GM04504 (cell line): Measurements from ENCODE around the gene TMPRSS7.
"Not testable (repeated sequence)": the region's sequence is repeated elsewhere in the genome, so short reads cannot be mapped to it uniquely, and the experiment has no call there.

Source experiments
- DNase-seq: peaks from one replicate; pipeline ENCODE4 v3.0.0-alpha.2; 2012; ENCODE audit warnings: low read depth

TMPRSS7 gene

GRCh38 chr3:112012205-112012992 lies 22.1 kb upstream of the TMPRSS7 start:
- DNase-seq, result no peak

DNA sequence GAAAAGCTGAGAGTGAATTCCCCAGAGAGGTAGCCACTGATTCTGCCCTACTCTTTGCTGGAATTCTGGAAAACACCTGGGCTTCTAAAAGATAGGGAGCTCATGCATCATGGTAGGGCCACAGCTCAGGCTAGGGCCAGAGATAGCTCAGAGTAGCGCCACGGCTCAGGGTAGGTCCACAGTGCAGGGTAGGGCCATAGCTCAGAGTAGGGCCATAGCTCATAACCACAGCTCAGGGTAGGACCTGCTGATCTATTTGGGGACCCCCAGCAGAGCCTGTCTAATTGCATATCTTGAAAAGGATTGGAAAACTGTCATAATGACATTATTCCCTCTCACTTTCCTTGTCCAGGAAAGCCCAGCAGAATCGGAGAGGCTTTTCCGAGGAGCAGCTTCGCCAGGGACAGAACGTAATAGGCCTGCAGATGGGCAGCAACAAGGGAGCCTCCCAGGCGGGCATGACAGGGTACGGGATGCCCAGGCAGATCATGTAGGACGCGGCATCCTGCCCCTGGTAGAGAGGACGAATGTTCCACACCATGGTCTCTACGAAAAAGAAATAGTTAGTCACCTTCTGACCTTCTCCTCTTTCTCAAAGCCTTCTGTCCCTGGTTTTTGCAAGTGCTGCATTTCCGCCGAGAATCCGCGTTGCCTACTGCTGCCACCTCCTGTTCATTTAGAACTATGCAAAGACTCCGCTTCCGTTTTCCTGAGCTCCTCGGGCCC lies 21.3 kb upstream of the TMPRSS7 start:
- no peak for DNase-seq

DNA sequence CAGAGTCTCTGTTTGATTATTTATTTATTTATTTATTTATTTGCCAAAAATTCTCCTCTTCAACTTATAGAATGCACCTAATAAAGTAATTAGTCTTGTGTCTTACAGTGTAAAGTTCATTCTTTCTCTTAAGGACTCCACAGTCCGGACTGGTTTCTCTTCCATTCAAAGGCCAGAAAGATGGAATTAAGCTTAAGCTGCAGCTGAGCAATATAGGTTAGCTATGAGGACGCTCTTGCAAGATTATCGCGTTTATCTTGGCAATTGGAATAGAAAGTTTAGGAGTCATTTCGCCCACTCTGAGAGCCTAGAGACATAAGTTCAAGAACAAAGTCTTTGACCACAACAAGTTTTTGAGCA lies 20.8 kb upstream of the TMPRSS7 start:
- no peak for DNase-seq

DNA sequence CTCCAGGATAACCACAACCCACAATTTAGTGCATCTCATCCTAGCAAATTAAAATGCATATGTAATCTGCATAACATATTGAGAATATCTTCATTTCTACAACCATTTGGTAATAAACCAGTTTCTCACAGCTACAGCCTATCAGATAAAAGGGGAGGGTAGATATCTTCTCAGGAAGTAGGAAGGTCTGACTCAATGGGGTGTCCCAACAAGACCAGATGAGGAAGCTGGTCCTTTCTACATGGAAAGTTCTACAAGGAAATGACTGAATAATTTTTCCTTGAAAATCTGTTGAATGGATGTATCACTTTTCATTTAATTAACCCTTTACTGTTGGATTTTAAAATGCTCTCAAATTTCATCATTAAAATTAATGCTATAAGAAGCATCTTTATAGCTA lies 17.4 kb upstream of the TMPRSS7 start:
- no peak for DNase-seq

GRCh38 chr3:112018712-112019111 lies 15.8 kb upstream of the TMPRSS7 start:
- DNase-seq, result no peak

DNA sequence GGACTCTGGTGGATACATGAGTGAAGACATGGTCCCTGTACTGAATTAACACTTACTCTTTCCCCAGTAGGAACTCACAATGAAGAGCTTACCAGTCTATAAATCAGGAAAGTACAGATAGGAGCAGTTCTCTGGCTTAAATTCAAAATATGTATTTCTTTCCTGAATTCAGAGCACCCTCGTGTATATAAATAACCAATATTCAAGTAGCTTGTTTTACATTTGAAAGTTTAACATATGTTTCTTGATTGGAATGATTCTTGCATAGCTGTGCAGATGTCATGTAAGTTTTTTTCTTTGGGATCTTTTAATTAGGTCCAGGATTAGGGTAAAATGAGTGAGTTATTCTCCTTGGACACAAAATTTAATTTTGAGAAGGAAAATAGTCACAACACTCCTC lies 14.8 kb upstream of the TMPRSS7 start:
- no peak for DNase-seq

DNA sequence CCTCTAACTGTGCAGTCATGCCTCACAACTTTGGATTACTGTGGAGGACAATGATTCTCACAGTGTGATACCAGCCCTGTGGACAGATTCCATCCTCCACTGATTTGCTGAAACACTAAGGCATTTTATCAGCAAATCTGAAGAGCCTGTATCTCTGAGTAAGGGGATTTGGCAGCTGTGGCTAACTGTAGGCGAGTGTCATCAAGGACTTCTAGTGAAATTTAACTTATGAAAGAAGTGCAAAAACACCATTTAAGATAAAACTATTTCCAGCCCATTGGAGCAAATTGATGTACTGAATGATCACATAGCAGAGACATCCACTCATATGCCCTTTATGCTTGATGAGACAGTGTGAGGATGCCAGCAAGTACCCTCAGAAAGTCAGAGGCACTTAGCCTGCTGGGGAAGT lies 13.9 kb upstream of the TMPRSS7 start:
- no peak for DNase-seq

DNA sequence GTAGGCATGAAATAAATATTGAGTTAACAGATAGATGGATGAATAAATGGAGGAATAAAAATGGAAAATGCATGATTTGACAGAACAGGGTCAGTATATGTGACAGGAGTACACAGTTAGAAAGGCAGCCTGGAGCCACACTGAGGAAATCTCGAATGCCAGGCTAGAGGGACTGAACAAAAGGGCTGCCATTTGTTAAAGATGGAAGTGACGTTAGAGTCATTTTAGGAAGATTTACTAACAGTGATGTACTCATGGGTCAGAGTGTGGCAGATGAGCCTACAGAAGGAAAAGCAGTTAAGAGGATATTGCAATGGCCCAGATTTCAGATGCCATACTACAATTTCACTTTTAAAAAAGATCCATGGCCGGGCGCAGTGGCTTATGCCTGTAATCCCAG lies 7.4 kb upstream of the TMPRSS7 start:
- DNase-seq, result no peak

- no peak for DNase-seq
Observed at GRCh38 chr3:112027826-112028225, 6.7 kb upstream of the TMPRSS7 start.

- DNase-seq, result no peak
Observed at GRCh38 chr3:112030901-112031300, 3.6 kb upstream of the TMPRSS7 start.

- no peak for DNase-seq
Observed at GRCh38 chr3:112032098-112032731, 2.3 kb upstream of the TMPRSS7 start.

- DNase-seq, result no peak
Observed at GRCh38 chr3:112035241-112035640, 705 bp downstream of the TMPRSS7 start.

DNA sequence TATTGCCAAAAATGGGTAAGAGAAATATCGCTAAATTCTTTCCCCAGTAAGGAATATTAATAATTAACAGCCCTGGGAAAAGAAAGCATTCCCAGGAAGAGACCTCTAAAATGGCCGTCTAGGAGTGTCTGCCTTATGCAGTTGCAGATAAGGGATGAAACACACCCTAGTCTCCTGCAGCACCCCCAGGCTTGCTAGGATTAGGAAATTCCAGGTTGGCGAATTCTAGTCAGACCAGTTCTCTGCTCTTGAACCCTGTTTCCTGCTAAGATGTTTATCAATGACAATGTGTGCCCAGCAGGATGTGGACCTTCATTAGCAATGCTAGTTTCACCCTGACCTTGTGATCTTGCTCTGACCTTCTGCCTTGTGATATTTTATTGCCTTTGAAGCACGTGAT lies 2.7 kb downstream of the TMPRSS7 start:
- DNase-seq, result not testable (repeated sequence)

DNA sequence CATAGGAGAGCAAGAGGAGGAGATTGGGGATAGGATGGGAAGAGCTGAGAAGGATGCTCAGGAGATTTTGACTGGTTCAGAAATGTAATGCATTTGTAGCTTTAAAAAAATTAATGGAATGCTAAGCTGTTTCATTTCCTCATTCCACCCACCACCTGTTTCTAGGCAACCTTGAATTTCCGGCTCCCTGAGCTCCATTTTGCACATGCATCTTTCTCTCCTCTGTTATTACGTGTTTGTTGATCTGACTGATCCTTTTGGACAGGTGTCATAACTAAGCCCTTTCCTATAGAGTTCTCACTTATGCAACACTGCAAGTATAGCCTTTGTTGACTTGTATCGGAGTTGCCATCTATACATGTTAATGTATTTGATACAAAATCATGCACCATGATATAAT lies 4.3 kb downstream of the TMPRSS7 start:
- no peak for DNase-seq

GRCh38 chr3:112041321-112041720 lies 6.8 kb downstream of the TMPRSS7 start:
- DNase-seq, result no peak

DNA sequence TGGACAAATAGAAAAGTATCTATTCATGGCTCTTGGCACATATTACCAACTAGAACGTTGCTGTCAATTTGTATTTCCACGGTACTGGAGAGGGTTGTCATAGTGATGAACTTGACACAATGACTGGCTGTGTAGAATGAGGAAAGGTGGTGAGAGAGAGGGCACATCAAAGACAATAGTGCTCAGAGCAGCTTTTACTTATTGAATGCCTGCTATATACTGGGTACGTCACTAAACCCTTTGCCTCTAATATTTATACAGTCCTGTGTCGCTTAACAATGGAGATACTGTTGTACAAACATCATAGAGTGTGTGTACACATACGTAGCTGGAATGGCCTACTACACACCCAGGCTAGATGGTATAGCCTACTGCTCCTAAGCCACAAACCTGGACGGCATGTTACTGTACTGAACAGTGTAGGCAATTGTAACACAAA lies 8.3 kb downstream of the TMPRSS7 start:
- no peak for DNase-seq

- peak; percentile 32 for DNase-seq
Observed at GRCh38 chr3:112043621-112044201, 9.2 kb downstream of the TMPRSS7 start.

GRCh38 chr3:112046599-112046998 lies 12.1 kb downstream of the TMPRSS7 start:
- DNase-seq, result no peak

DNA sequence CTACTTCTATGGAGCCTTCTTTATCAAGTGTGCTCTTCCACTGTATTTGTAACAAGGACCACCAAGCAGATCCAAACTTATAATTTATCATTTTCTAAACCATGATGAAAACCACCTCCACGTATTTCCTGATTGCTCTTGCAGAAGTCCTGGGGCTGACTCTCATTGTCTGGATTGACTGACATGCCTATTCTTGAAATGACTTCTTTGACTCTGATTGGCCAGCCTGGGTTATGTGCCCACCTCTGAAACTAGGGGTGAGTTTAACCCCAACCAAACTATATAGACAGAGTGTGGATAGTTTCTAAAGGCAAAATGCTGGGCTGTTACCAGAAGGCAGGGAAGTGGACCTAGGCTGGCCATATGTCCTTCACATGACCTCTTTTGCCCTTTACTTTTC lies 12.7 kb downstream of the TMPRSS7 start:
- DNase-seq, result no peak

GRCh38 chr3:112048911-112049310 lies 14.4 kb downstream of the TMPRSS7 start:
- DNase-seq, result no peak

GRCh38 chr3:112053229-112053628 lies 18.7 kb downstream of the TMPRSS7 start:
- no peak for DNase-seq

- DNase-seq, result peak; percentile 10
Observed at GRCh38 chr3:112056451-112056929, 22.0 kb downstream of the TMPRSS7 start.

DNA sequence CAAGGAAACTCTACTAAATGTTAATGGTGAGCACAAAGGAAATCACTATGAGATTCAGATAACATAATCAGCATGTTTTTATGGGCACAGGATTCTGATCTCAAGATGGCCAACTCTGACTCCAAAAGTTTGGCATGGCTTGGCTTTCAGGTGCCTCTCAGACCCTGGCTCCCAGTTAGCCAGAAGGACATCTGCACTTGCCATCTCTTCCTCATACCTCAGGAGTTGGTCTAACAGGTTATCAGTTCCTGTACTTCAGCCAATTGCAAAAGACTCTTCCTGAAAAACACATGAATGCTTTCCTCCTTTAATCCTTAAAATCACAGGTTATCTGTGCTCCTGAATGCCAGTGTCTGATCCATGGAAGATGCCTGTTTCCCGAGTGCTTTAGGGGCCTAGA lies 25.0 kb downstream of the TMPRSS7 start:
- DNase-seq, result no peak
